GM12878 (cell line): ENCODE results near the gene LYRM4. TPM values are rescaled to one million over a fixed set of nuclear protein-coding genes. Genes with fewer than 3 reads are reported as not detected.

Experiments
- ATAC-seq: fragments of 200-7000 bp; cut with Tn5 transposase; 3 replicates; pipeline ENCODE4 v1.9.1; 2020; ENCODE audit warnings: mild to moderate bottlenecking, moderate library complexity
- BruUV-seq: library from RNA; stranded (reverse); fragments of 400-500 nt; replicated peaks from 2 replicates; lab custom pipeline; 2021; lab: Mats Ljungman, UMichigan
- CTCF ChIA-PET: fragments of 300-600 bp; sonication (Branson Sonifier 250); formaldehyde crosslinking; extraction: SDS; loops from one replicate; lab custom pipeline; 2021; ENCODE audit warnings: inconsistent platforms; lab: Yijun Ruan, JAX
- POLR2A ChIA-PET: fragments of 350-600 bp; formaldehyde crosslinking; extraction: SDS; loops from one replicate; lab custom pipeline; 2021; ENCODE audit warnings: inconsistent platforms; lab: Charles Lee
- RAD21 ChIA-PET: fragments of 300-600 bp; sonication (Branson Sonifier 250); formaldehyde crosslinking; loops from one replicate; lab custom pipeline; 2023; ENCODE audit warnings: antibody characterized with exemption; ENCODE audit not compliant: unreplicated experiment; lab: Charles Lee
- SMC1A ChIA-PET: fragments of 300-600 bp; sonication (Branson Sonifier 250); formaldehyde crosslinking; loops from one replicate; lab custom pipeline; 2023; ENCODE audit not compliant: unreplicated experiment, uncharacterized antibody; lab: Charles Lee
- DNase-seq: peaks from one replicate; pipeline ENCODE4 v3.0.0-alpha.2; 2011; ENCODE audit warnings: low read depth, low spot score
- FAIRE-seq: peaks from 3 replicates; lab custom pipeline; 2011; peaks lifted over from hg19 to GRCh38; lab: Jason Lieb, UNC
- H2AFZ ChIP-seq: 2 replicates; pipeline ENCODE4 v1.6.0; 2011; ENCODE audit warnings: low read depth, low read length, control low read depth; ENCODE audit not compliant: control insufficient read depth
- H3K27ac ChIP-seq: 2 replicates; pipeline ENCODE4 v1.5.1; 2011; ENCODE audit warnings: control low read depth; ENCODE audit not compliant: control insufficient read depth, insufficient read depth
- H3K27me3 ChIP-seq, 2 experiments: replicated peaks in 1 of 2; 2 replicates each; pipeline versions ENCODE4 v1.6.0 to v1.6.1; 2011; ENCODE audit warnings: low read length in 1 of 2; ENCODE audit not compliant: control insufficient read depth in 2 of 2, insufficient read depth in 2 of 2
- H3K36me3 ChIP-seq, 2 experiments: 2 replicates each; pipeline ENCODE4 v1.5.1; 2011; ENCODE audit warnings: low read length in 1 of 2; ENCODE audit not compliant: control insufficient read depth in 2 of 2, insufficient read depth in 2 of 2
- H3K4me1 ChIP-seq: 2 replicates; pipeline ENCODE4 v1.6.1; 2011; ENCODE audit warnings: mild to moderate bottlenecking, low read length, moderate library complexity, mixed read lengths; ENCODE audit not compliant: control insufficient read depth, insufficient read depth
- H3K4me2 ChIP-seq: 2 replicates; pipeline ENCODE4 v1.6.0; 2011; ENCODE audit warnings: control low read depth; ENCODE audit not compliant: control insufficient read depth, insufficient read depth
- H3K4me3 ChIP-seq: fragments of 200-600 bp; sonication (generic); 2 replicates; pipeline ENCODE4 v1.5.1; 2016
- H3K79me2 ChIP-seq: 2 replicates; pipeline ENCODE4 v1.6.0; 2011; ENCODE audit warnings: low read length; ENCODE audit not compliant: control insufficient read depth, insufficient read depth
- H3K9ac ChIP-seq: 2 replicates; pipeline ENCODE4 v1.8.0; 2011; ENCODE audit warnings: low read length, control low read depth, mixed read lengths; ENCODE audit not compliant: control insufficient read depth, insufficient read depth
- H3K9me3 ChIP-seq: replicated peaks from 3 replicates; pipeline ENCODE4 v1.5.1; 2011; ENCODE audit warnings: mild to moderate bottlenecking, low read length; ENCODE audit not compliant: control insufficient read depth, insufficient read depth
- H4K20me1 ChIP-seq: 2 replicates; pipeline ENCODE4 v1.6.0; 2011; ENCODE audit not compliant: control insufficient read depth, insufficient read depth
- CUX1 ChIP-seq: IDR thresholded peaks from 2 replicates; pipeline ENCODE4 v1.6.1; 2012; ENCODE audit warnings: improper control_type of control experiment, low read depth, low read length; ENCODE audit not compliant: insufficient replicate concordance
- EED ChIP-seq: sonication (generic); IDR thresholded peaks from 2 replicates; pipeline ENCODE4 v1.6.1; 2016; ENCODE audit warnings: antibody characterized with exemption, low read depth
- HDAC6 ChIP-seq: fragments of 200-600 bp; sonication (generic); IDR thresholded peaks from one replicate; pipeline ENCODE4 v1.8.0; 2017; ENCODE audit warnings: antibody characterized with exemption; ENCODE audit not compliant: unreplicated experiment
- MEF2B ChIP-seq: fragments of 450-650 bp; IDR thresholded peaks from 2 replicates; pipeline ENCODE4 v1.6.1; 2018; ENCODE audit warnings: mild to moderate bottlenecking, moderate library complexity; ENCODE audit not compliant: partially characterized antibody, poor library complexity, severe bottlenecking
- MTA2 ChIP-seq: fragments of 450-650 bp; IDR thresholded peaks from 2 replicates; pipeline ENCODE4 v1.6.1; 2016; ENCODE audit warnings: low read depth, mild to moderate bottlenecking, moderate library complexity
- TBL1XR1 ChIP-seq: IDR thresholded peaks from 2 replicates; pipeline ENCODE4 v1.6.1; 2012; ENCODE audit warnings: low read depth, low read length, improper control_type of control experiment
- ZNF24 ChIP-seq: fragments of 450-650 bp; IDR thresholded peaks from 2 replicates; pipeline ENCODE4 v1.6.1; 2017; ENCODE audit warnings: antibody characterized with exemption, mild to moderate bottlenecking
- WGBS: methylation state at CpG from one replicate; pipeline ENCODE4 v1.1.6; 2016; ENCODE audit warnings: low lambda C conversion rate; ENCODE audit not compliant: insufficient replicate concordance, insufficient coverage; ENCODE audit errors: missing lambda C conversion rate; 5-methylcytosine and 5-hydroxymethylcytosine counted together
- in situ Hi-C: fragments of 300-500 bp; cut with MboI; formaldehyde crosslinking; loops from 9 replicates; pipeline ENCODE4 v1.14.3; 2018; ENCODE audit warnings: mixed read lengths
- intact Hi-C: fragments of 100-400 bp; cut with micrococcal nuclease; formaldehyde crosslinking; loops from one replicate; pipeline ENCODE4 v1.14.2; 2022; ENCODE audit not compliant: unreplicated experiment
- polyA plus RNA-seq, 11 experiments: library from polyadenylated mRNA; depleted of rRNA in 4 of 11; unstranded in 6 of 11; stranded (reverse) in 5 of 11; fragments of >200 nt; fragmentation: Nextera tagmentation in 4 of 11; fragmentation: Illumina TruSeq in 1 of 11; extraction: Ambion mirVana in 4 of 11; extraction: Trizol in 1 of 11; gene quantifications; 1 replicate in 1 of 11; 2 replicates in 10 of 11; pipeline versions ENCODE4 v1.2.1 to v1.2.3, GENCODE V29; 2011 to 2016; ENCODE audit warnings: inconsistent platforms in 2 of 11, missing spikeins in 2 of 11, low read depth in 1 of 11
- total RNA-seq, 4 experiments: library from RNA; depleted of rRNA in 3 of 4; stranded (reverse); fragments of >200 nt in 3 of 4; fragmentation: Illumina TruSeq in 1 of 4; extraction: Trizol in 1 of 4; gene quantifications; 2 replicates each; pipeline versions ENCODE4 v1.2.1 to v1.2.3, GENCODE V29; 2013 to 2021

LYRM4 gene
- total and polyA plus RNA-seq, 10 of the 15 experiments (the other 5 are each of a cell fraction or from before 2014, with no cell fraction given): 32.7 to 66.8 (median 44.0) TPM

DNA sequence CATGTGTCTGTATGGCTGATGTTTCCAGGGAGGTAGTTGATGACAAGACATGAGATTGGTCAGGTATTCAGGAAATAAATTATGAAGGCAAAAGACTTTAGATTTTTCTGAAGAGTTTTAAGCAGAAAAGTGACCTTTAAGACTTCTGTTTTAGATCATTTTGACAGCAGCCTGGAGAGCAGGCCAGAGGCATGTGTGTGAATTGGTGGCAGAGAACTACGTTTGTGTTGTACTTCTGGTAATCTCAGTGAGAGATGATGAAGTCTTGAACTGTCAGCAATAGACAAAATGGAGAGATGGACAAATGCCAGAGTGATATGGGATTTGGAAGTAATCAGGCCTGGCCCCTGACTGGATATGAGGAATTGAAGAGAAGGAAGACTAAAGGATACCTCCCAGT lies 31.4 kb upstream of the LYRM4 start:
- ATAC-seq (no peak), DNase-seq (no peak), FAIRE-seq (no peak)
- intact Hi-C loops: no loop called here
- Histone ChIP-seq H3K27ac (no peak overlapping the region), H3K79me2 (peaks cover 5% of the 10 kb centered on the region), H4K20me1 (no peaks in the 10 kb centered on the region), H3K27me3 (no peaks in the 10 kb centered on the region), H3K36me3 (no peaks in the 10 kb centered on the region), H3K4me1 (peaks cover 17% of the 10 kb centered on the region), H2AFZ (no peak overlapping the region), H3K9me3 (no peaks in the 10 kb centered on the region), H3K4me2 (no peak overlapping the region), H3K4me3 (no peak overlapping the region), H3K9ac (no peak overlapping the region)
- 52% methylated on average over 1 of the region's 1 CpG for WGBS
- no peak for TF ChIP-seq EED
- in situ Hi-C loops: no loop called here
- ChIA-PET CTCF (interaction anchor here (2.9 kb wide), 1 partner anchor 10 kb away, joined by 21 read pairs; no protein-coding TSS in a partner anchor), POLR2A (no interaction called here), RAD21 (no interaction called here), SMC1A (interaction anchor here (3.0 kb wide), 1 partner anchor 11 kb away, joined by 24 read pairs; no protein-coding TSS in a partner anchor)
- BruUV-seq: no TSS peak

DNA sequence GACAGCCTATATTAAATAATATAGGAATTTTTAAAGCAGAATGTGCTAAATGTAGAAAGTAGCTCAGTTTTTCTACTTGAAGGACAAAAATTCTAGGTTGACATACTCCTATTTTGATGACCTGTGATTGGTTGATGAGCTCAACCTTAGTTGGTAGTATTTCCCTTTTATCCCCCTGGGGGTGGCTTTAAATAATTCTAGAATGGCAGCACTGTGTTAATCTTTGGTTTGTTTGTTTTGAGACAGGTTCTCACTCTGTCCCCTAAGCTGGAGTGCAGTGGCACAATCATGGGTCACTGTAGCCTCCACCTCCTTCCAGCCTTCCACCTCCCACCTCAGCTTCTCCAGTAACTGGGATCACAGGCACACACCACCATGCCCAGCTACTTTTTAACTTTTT lies 29.8 kb upstream of the LYRM4 start:
- H3K4me2 ChIP-seq: no peak overlapping the region
- no peaks in the 10 kb centered on the region for H3K36me3 ChIP-seq
- no peaks in the 10 kb centered on the region for H4K20me1 ChIP-seq
- RAD21 ChIA-PET: interaction anchor here (1.3 kb wide), 1 partner anchor 12 kb away, joined by 6 read pairs; no protein-coding TSS in a partner anchor
- no peak overlapping the region for H3K27ac ChIP-seq
- no peak overlapping the region for H3K4me3 ChIP-seq
- no peak overlapping the region for H3K9ac ChIP-seq
- TF ChIP-seq CUX1 (no peak), HDAC6 (no peak), MEF2B (no peak), ZNF24 (no peak), TBL1XR1 (no peak), MTA2 (no peak)
- intact Hi-C loops (no loop called here), in situ Hi-C loops (no loop called here)
- DNase-seq (no peak), ATAC-seq (no peak; the same call in 2 of the 3 replicates), FAIRE-seq (no peak)
- POLR2A ChIA-PET: no interaction called here
- no peak overlapping the region for H2AFZ ChIP-seq
- peaks cover 22% of the 10 kb centered on the region for H3K4me1 ChIP-seq
- no peaks in the 10 kb centered on the region for H3K27me3 ChIP-seq
- no peaks in the 10 kb centered on the region for H3K9me3 ChIP-seq
- SMC1A ChIA-PET: interaction anchor here (0.8 to 3.0 kb wide), 4 partner anchors 9 to 15 kb away, joined by 4 to 24 read pairs (median 8); no protein-coding TSS in a partner anchor
- CTCF ChIA-PET: interaction anchor here (1.0 to 2.9 kb wide), 5 partner anchors 9 to 147 kb away, joined by 3 to 21 read pairs (median 7); no protein-coding TSS in a partner anchor
- peaks cover 7% of the 10 kb centered on the region for H3K79me2 ChIP-seq
- no TSS peak for BruUV-seq
